Psoas muscle (tissue), 8 donors: ENCODE data around the gene PPFIA1. TPM values are rescaled to one million over a fixed set of nuclear protein-coding genes. Genes with fewer than 3 reads are reported as not detected.

Experiments used
- ATAC-seq, 4 donors: fragments of 200-7000 bp; cut with Tn5 transposase; one replicate each; pipeline ENCODE4 v1.9.1; 2020; ENCODE audit warnings: moderate library complexity in 3 of 4, mild to moderate bottlenecking in 2 of 4
- DNase-seq, 2 donors: peaks; one replicate each; pipeline ENCODE4 v3.0.0-alpha.2; 2020
- H3K27ac ChIP-seq: fragments of 200-600 bp; one replicate; pipeline ENCODE4 v1.8.0; 2022
- H3K27me3 ChIP-seq, 3 donors: fragments of 200-600 bp in 1 of 3; one replicate each; pipeline versions ENCODE4 v1.6.1 to v1.8.0; 2013 to 2022; ENCODE audit warnings: low read length in 2 of 3, mild to moderate bottlenecking in 2 of 3, moderate library complexity in 1 of 3; ENCODE audit not compliant: insufficient read depth in 3 of 3
- H3K36me3 ChIP-seq, 2 donors: fragments of 200-600 bp in 1 of 2; one replicate each; pipeline versions ENCODE4 v1.6.1 to v1.8.0; 2013 to 2022; ENCODE audit warnings: low read depth in 1 of 2, mild to moderate bottlenecking in 1 of 2, moderate library complexity in 1 of 2; ENCODE audit not compliant: insufficient read depth in 1 of 2
- H3K4me1 ChIP-seq: fragments of 200-600 bp; one replicate; pipeline ENCODE4 v1.8.0; 2022
- H3K4me3 ChIP-seq: fragments of 200-600 bp; one replicate; pipeline ENCODE4 v1.8.0; 2022; ENCODE audit warnings: mild to moderate bottlenecking
- H3K9me3 ChIP-seq: fragments of 200-600 bp; one replicate; pipeline ENCODE4 v1.8.0; 2022
- CTCF ChIP-seq: fragments of 200-600 bp; IDR thresholded peaks from one replicate; pipeline ENCODE4 v1.8.0; 2022; ENCODE audit warnings: antibody characterized with exemption
- WGBS, 3 donors: extraction: QIAGEN DNeasy Blood & Tissue Kit; methylation state at CpG; one replicate each; pipeline versions ENCODE4 v1.1.6 to v1.1.7; 2013; 5-methylcytosine and 5-hydroxymethylcytosine counted together
- intact Hi-C, 2 donors: fragments of 100-400 bp; cut with DNase I; formaldehyde crosslinking; loops; one replicate each; pipeline versions ENCODE4 v1.11.0 to v1.14.2; 2022
- polyA plus RNA-seq, 3 donors: library from polyadenylated mRNA; stranded (reverse); fragments of 200-250 nt; gene quantifications; one replicate each; pipeline ENCODE4 v1.2.3, GENCODE V29; 2013
- total RNA-seq, 4 donors: library from RNA; stranded (reverse); fragmentation: NEBNext Ultra II Directional in 2 of 4; extraction: Animal tissue kit (Norgen Biotek cat#: 25700) in 2 of 4; gene quantifications; one replicate each; pipeline versions ENCODE4 v1.2.1 to v1.2.4, GENCODE V29; 2021 to 2023
- donor health status: healthy with polysubstance abuse.
- donor health status: DM: no; HTN: no; CAD: no; lungs with moderate emphysema.
- donor health status: Bipolar disorder and iron deficiency.
- donor health status: healthy.
- donor health status: DM: yes; HTN: yes; CAD: no.
- donor health status: DM: no; HTN: no; CAD: no.
- donor health status: DM: no; HTN: no; CAD: no.
- donor health status: DM: yes; HTN: yes; CAD: no.

PPFIA1 gene
- total and polyA plus RNA-seq, 7 donors: 16.7 to 49.5 (median 34.3) TPM

- intact Hi-C loops: no loop called here
- ATAC-seq (no peak), DNase-seq (no peak)
- Histone ChIP-seq H3K4me1 (no peaks in the 10 kb centered on the region), H3K27me3 (no peaks in the 10 kb centered on the region), H3K36me3 (peaks cover 0 to 17% of the 10 kb centered on the region in 2 donors), H3K9me3 (no peaks in the 10 kb centered on the region), H3K27ac (no peak overlapping the region), H3K4me3 (no peak overlapping the region)
- WGBS, 3 donors: 85 to 92% (median 89%) methylated on average over 13 of the region's 13 CpGs
- no peak for TF ChIP-seq CTCF
These were observed 31.4 kb downstream of the PPFIA1 start for GRCh38 chr11:70301721-70302418.

DNA sequence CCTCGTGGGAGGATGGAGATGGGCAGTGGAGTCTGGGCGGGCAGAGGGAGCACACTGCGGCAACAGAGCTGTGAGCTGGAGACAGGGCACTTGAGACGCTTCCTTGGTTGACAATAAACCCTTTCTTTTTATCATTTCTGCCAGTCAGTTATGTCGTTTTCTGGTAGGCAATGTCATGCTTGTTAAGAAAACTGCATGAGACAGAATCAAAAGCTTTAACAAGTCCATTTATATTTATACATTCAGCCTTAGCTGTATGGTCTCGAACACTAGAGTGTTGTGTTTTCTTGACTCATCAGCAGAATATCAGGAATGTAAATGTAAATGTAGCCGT, 31.9 kb downstream of the PPFIA1 start:
- Histone ChIP-seq H3K27ac (no peak overlapping the region), H3K9me3 (no peaks in the 10 kb centered on the region), H3K27me3 (no peaks in the 10 kb centered on the region), H3K4me3 (no peak overlapping the region), H3K36me3 (peaks cover 0 to 17% of the 10 kb centered on the region in 2 donors), H3K4me1 (no peaks in the 10 kb centered on the region)
- WGBS, 3 donors: 81 to 85% (median 82%) methylated on average over 7 of the region's 7 CpGs
- TF ChIP-seq CTCF: no peak
- intact Hi-C loops: no loop called here
- ATAC-seq (no peak), DNase-seq (no peak)

GRCh38 chr11:70303070-70303469, 32.6 kb downstream of the PPFIA1 start:
- 79 to 84% (median 83%) methylated on average over 13 of the region's 13 CpGs for WGBS, 3 donors
- peak in 1 of 2 donors; percentile 31 for DNase-seq
- Histone ChIP-seq H3K36me3 (peaks cover 0 to 19% of the 10 kb centered on the region in 2 donors), H3K27me3 (no peaks in the 10 kb centered on the region), H3K4me3 (no peak overlapping the region), H3K4me1 (no peaks in the 10 kb centered on the region), H3K27ac (no peak overlapping the region), H3K9me3 (no peaks in the 10 kb centered on the region)
- ATAC-seq: peak in 1 of 4 donors; percentile 59
- intact Hi-C loops: no loop called here
- TF ChIP-seq CTCF: no peak

- intact Hi-C loops: no loop called here
- H3K4me1 ChIP-seq: no peaks in the 10 kb centered on the region
- no peaks in the 10 kb centered on the region for H3K27me3 ChIP-seq
- DNase-seq (no peak), ATAC-seq (no peak)
- no peak overlapping the region for H3K4me3 ChIP-seq
- TF ChIP-seq CTCF: no peak
- H3K9me3 ChIP-seq: no peaks in the 10 kb centered on the region
- 65 to 79% (median 75%) methylated on average over 2 of the region's 2 CpGs for WGBS, 3 donors
- H3K36me3 ChIP-seq: peaks cover 0 to 12% of the 10 kb centered on the region in 2 donors
- no peak overlapping the region for H3K27ac ChIP-seq
These were observed 33.7 kb downstream of the PPFIA1 start for GRCh38 chr11:70304208-70304603.

DNA sequence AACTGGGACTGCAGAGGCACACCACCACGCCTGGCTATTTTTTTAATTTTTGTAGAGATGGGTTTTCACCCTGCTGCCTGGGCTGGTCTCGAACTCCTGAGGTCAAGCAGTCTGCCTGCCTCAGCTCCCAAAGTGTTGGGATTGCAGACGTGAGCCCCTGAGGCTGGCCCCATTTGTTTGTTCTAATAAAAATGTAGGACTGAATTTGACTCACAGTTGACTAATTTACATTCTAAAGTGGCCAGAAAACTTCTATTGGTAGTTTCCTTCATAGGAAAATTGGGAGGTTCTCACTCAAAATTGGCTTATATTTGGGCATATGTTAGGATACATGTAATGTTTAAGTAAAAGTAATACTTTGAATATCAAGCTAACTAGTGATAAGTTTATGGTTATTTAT, 35.0 kb downstream of the PPFIA1 start:
- DNase-seq: no peak
- no peak for TF ChIP-seq CTCF
- ATAC-seq: no peak
- H3K4me3 ChIP-seq: no peak overlapping the region
- 93 to 100% (median 94%) methylated on average over 3 of the region's 3 CpGs for WGBS, 3 donors
- H3K27ac ChIP-seq: no peak overlapping the region
- no peaks in the 10 kb centered on the region for H3K4me1 ChIP-seq
- no peaks in the 10 kb centered on the region for H3K27me3 ChIP-seq
- H3K9me3 ChIP-seq: no peaks in the 10 kb centered on the region
- intact Hi-C loops: no loop called here
- peaks cover 0 to 7% of the 10 kb centered on the region in 2 donors for H3K36me3 ChIP-seq
